A549 (cell line): ENCODE results near the gene TMPRSS11F. TPM values are rescaled to one million over a fixed set of nuclear protein-coding genes. Genes with fewer than 3 reads are reported as not detected.

Experiments
- ATAC-seq, 2 experiments: fragments of 200-7000 bp in 1 of 2; fragments of >200 bp in 1 of 2; cut with Nextera tagmentation in 1 of 2; cut with Tn5 transposase in 1 of 2; 3 replicates each; pipeline versions ENCODE4 v1.8.0 to v1.9.1; 2018 to 2020; ENCODE audit warnings: mild to moderate bottlenecking in 1 of 2, moderate library complexity in 1 of 2
- CTCF ChIA-PET: fragments of 300-600 bp; sonication (Branson Sonifier 250); formaldehyde crosslinking; extraction: SDS; loops from one replicate; lab custom pipeline; 2021; ENCODE audit warnings: antibody characterized with exemption, inconsistent platforms; lab: Yijun Ruan, JAX
- POLR2A ChIA-PET: fragments of 350-600 bp; formaldehyde crosslinking; extraction: SDS; loops from one replicate; lab custom pipeline; 2021; ENCODE audit warnings: antibody characterized with exemption, inconsistent platforms; lab: Yijun Ruan, JAX
- DNase-seq, 2 experiments: peaks; one replicate each; pipeline versions ENCODE4 v3.0.0 to v3.0.0-alpha.2; 2011 to 2016; ENCODE audit warnings: low read depth in 1 of 2, low spot score in 1 of 2
- FAIRE-seq: peaks from 2 replicates; lab custom pipeline; 2011; peaks lifted over from hg19 to GRCh38; lab: Jason Lieb, UNC
- H3K27ac ChIP-seq, 2 experiments: fragments of >200 bp; sonication (Bioruptor Twin); formaldehyde crosslinking; 3 replicates each; pipeline ENCODE4 v1.5.1; 2016 to 2017
- H3K4me1 ChIP-seq: fragments of >200 bp; sonication (Bioruptor Twin); formaldehyde crosslinking; 3 replicates; pipeline ENCODE4 v1.6.1; 2016
- H3K4me2 ChIP-seq: fragments of >200 bp; sonication (Bioruptor Twin); formaldehyde crosslinking; 3 replicates; pipeline ENCODE4 v1.6.1; 2016
- H3K4me3 ChIP-seq: fragments of >200 bp; sonication (Bioruptor Twin); formaldehyde crosslinking; 3 replicates; pipeline ENCODE4 v1.5.1; 2016
- H3K9me3 ChIP-seq: fragments of >200 bp; sonication (Bioruptor Twin); formaldehyde crosslinking; 3 replicates; pipeline ENCODE4 v1.6.1; 2016
- CBX2 ChIP-seq: fragments of 200-600 bp; sonication (generic); IDR thresholded peaks from 2 replicates; pipeline ENCODE4 v1.6.1; 2016; ENCODE audit warnings: low read depth, mild to moderate bottlenecking, borderline replicate concordance
- CBX8 ChIP-seq: fragments of 200-600 bp; sonication (generic); IDR thresholded peaks from 2 replicates; pipeline ENCODE4 v1.6.1; 2016
- CHD4 ChIP-seq: fragments of 200-600 bp; sonication (generic); IDR thresholded peaks from 2 replicates; pipeline ENCODE4 v1.6.1; 2016; ENCODE audit warnings: antibody characterized with exemption, mild to moderate bottlenecking, borderline replicate concordance
- FOSB ChIP-seq: fragments of 250-450 bp; sonication (Bioruptor Pico); IDR thresholded peaks from 2 replicates; pipeline ENCODE4 v1.5.0; 2020; ENCODE audit warnings: mild to moderate bottlenecking, moderate library complexity
- FOXS1 ChIP-seq: fragments of 250-450 bp; sonication (Bioruptor Pico); IDR thresholded peaks from 2 replicates; pipeline ENCODE4 v1.5.0; 2020; ENCODE audit warnings: mild to moderate bottlenecking, moderate library complexity
- HOXB5 ChIP-seq: fragments of 250-450 bp; sonication (Bioruptor Pico); IDR thresholded peaks from 2 replicates; pipeline ENCODE4 v1.5.0; 2020; ENCODE audit warnings: mild to moderate bottlenecking, moderate library complexity
- JUNB ChIP-seq: fragments of >200 bp; sonication (Bioruptor Twin); formaldehyde crosslinking; IDR thresholded peaks from 2 replicates; pipeline ENCODE4 v1.6.1; 2016
- MYC ChIP-seq: IDR thresholded peaks from 2 replicates; pipeline ENCODE4 v1.6.1; 2012; ENCODE audit warnings: mild to moderate bottlenecking, inconsistent platforms, low read length, improper control_type of control experiment, borderline replicate concordance
- NPAS2 ChIP-seq: fragments of 250-450 bp; sonication (Bioruptor Pico); IDR thresholded peaks from 2 replicates; pipeline ENCODE4 v1.8.0; 2022; ENCODE audit warnings: mild to moderate bottlenecking, moderate library complexity, borderline replicate concordance
- NR3C1 ChIP-seq: fragments of >200 bp; sonication (Bioruptor Twin); formaldehyde crosslinking; IDR thresholded peaks from 3 replicates; pipeline ENCODE4 v1.6.1; 2017
- POLR2A ChIP-seq: IDR thresholded peaks from 2 replicates; pipeline ENCODE4 v1.6.1; 2012; ENCODE audit warnings: mild to moderate bottlenecking, low read length
- RNF2 ChIP-seq: fragments of 200-600 bp; sonication (generic); IDR thresholded peaks from 2 replicates; pipeline ENCODE4 v1.6.1; 2016; ENCODE audit warnings: low read depth, mild to moderate bottlenecking, antibody characterized with exemption, moderate library complexity, borderline replicate concordance
- SREBF2 ChIP-seq: fragments of 450-650 bp; IDR thresholded peaks from 2 replicates; pipeline ENCODE4 v1.6.1; 2014; ENCODE audit warnings: mild to moderate bottlenecking, moderate library complexity
- ZFP36 ChIP-seq: fragments of 450-650 bp; IDR thresholded peaks from 2 replicates; pipeline ENCODE4 v1.6.1; 2014; ENCODE audit warnings: borderline replicate concordance; ENCODE audit not compliant: partially characterized antibody
- WGBS: methylation state at CpG from one replicate; pipeline ENCODE4 v1.1.6; 2017; ENCODE audit errors: missing lambda C conversion rate; 5-methylcytosine and 5-hydroxymethylcytosine counted together
- polyA plus RNA-seq, 4 experiments: library from polyadenylated mRNA; depleted of rRNA in 3 of 4; stranded (reverse); fragments of >200 nt; fragmentation: RNase III in 1 of 4; extraction: RNeasy Plus Mini Kit Qiagen cat#74134 plus additional on column Dnase treatment in 1 of 4; gene quantifications; 2 replicates in 3 of 4; 3 replicates in 1 of 4; pipeline ENCODE4 v1.2.3, GENCODE V29; 2011 to 2017
- TF ChIP-seq, protein P1 (sequence below): IDR thresholded peaks from 2 replicates; pipeline ENCODE4 v1.6.1; 2012
- TF ChIP-seq, protein P2 (sequence below): IDR thresholded peaks from 2 replicates; pipeline ENCODE4 v1.6.1; 2012; ENCODE audit warnings: low read depth, borderline replicate concordance
- TF ChIP-seq, protein P3 (sequence below): fragments of 250-450 bp; sonication (Bioruptor Pico); IDR thresholded peaks from 2 replicates; pipeline ENCODE4 v1.5.0; 2021; ENCODE audit warnings: mild to moderate bottlenecking, moderate library complexity, borderline replicate concordance
- TF ChIP-seq, protein P4 (sequence below): fragments of >200 bp; sonication (Bioruptor Twin); formaldehyde crosslinking; IDR thresholded peaks from 2 replicates; pipeline ENCODE4 v1.6.1; 2016
- TF ChIP-seq, protein P5 (sequence below): IDR thresholded peaks from 2 replicates; pipeline ENCODE4 v1.6.1; 2012

Gene TMPRSS11F
- polyA plus RNA-seq, 2 of the 4 experiments (the other 2 are of a cell fraction): not detected

DNA sequence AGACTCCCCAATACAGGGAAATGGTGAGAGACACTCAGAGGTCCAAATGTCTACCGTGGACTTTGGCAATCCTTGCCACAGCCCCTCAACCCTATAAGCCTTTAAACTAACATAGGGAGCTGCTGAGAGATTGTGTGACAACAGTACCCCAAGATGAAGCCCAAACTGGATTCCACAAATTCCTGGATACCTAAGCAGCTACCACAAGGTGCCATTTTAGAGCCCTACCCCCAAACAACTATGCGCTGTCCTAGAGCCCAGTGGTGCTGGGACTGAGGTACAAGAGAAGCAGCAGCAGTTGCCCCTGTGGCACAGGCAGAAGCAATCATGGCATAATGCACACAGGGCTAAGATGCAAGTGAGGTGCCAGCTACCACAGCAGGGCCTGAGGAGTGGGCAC, 2.7 kb upstream of the TMPRSS11F start (continued):
- TF ChIP-seq NPAS2 (CRISPR knock-in tag) (no peak), RNF2 (no peak)
- TF ChIP-seq, protein P1, sequence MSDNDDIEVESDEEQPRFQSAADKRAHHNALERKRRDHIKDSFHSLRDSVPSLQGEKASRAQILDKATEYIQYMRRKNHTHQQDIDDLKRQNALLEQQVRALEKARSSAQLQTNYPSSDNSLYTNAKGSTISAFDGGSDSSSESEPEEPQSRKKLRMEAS: no peak
- TF ChIP-seq, protein P2, sequence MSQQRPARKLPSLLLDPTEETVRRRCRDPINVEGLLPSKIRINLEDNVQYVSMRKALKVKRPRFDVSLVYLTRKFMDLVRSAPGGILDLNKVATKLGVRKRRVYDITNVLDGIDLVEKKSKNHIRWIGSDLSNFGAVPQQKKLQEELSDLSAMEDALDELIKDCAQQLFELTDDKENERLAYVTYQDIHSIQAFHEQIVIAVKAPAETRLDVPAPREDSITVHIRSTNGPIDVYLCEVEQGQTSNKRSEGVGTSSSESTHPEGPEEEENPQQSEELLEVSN: no peak
- TF ChIP-seq, all 56 proteins: peak for 0

DNA sequence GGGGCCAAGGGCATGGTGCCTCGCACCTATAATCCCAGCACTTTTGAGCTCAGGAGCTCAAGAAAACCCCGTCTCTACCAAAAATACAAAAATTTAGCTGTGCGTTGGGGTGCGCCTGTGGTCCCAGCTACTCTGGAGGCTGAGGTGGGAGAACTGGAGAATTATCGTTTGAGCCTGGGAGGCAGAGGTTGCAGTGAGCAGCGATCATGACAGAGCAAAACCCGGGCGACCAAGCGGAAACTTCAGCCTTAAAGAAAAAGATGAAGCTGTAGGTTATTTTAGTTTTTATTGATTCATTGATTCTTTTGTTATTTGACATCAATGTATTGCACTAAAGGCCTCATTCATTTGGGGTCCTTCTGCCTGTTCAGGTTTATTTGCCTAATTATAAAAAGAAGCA, 5.4 kb downstream of the TMPRSS11F start:
- Histone ChIP-seq H3K27ac (no peak overlapping the region), H3K4me2 (no peak overlapping the region), H3K9me3 (no peaks in the 10 kb centered on the region), H3K4me1 (no peaks in the 10 kb centered on the region), H3K4me3 (no peak overlapping the region)
- ATAC-seq (no peak), FAIRE-seq (no peak), DNase-seq (no peak)
- 77% methylated on average over 9 of the region's 9 CpGs for WGBS
- POLR2A ChIA-PET: no interaction called here
- TF ChIP-seq CBX8 (no peak), MYC (no peak), FOXS1 (no peak), FOSB (no peak), JUNB (no peak), HOXB5 (CRISPR knock-in tag) (no peak), CHD4 (no peak)
- TF ChIP-seq, protein P3, sequence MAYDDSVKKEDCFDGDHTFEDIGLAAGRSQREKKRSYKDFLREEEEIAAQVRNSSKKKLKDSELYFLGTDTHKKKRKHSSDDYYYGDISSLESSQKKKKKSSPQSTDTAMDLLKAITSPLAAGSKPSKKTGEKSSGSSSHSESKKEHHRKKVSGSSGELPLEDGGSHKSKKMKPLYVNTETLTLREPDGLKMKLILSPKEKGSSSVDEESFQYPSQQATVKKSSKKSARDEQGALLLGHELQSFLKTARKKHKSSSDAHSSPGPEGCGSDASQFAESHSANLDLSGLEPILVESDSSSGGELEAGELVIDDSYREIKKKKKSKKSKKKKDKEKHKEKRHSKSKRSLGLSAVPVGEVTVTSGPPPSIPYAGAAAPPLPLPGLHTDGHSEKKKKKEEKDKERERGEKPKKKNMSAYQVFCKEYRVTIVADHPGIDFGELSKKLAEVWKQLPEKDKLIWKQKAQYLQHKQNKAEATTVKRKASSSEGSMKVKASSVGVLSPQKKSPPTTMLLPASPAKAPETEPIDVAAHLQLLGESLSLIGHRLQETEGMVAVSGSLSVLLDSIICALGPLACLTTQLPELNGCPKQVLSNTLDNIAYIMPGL: no peak
- TF ChIP-seq, protein P4, sequence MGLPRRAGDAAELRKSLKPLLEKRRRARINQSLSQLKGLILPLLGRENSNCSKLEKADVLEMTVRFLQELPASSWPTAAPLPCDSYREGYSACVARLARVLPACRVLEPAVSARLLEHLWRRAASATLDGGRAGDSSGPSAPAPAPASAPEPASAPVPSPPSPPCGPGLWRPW: no peak
- CTCF ChIA-PET: no interaction called here

DNA sequence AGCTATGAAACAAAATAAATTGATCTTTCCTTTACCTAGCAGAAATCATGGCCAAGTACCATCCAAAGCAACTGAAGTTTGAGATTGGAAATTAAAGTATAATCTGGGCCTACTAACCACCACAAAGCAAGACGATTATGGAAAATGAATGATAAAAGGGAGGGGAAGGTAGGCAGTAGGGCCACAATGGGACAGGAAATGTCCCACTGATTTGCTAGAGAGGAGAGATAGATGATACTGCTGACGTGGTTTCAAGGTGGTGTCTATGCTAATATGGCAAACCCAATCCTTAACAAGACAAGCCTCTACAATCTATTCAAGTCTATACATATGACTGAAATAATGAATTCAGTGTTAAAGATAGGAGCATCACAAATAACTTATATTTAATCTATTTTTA, 6.1 kb downstream of the TMPRSS11F start:
- FAIRE-seq (no peak), ATAC-seq (no peak), DNase-seq (no peak)
- Histone ChIP-seq H3K9me3 (no peaks in the 10 kb centered on the region), H3K4me2 (no peak overlapping the region), H3K4me1 (no peaks in the 10 kb centered on the region), H3K4me3 (no peak overlapping the region), H3K27ac (no peak overlapping the region)
- ChIA-PET CTCF (no interaction called here), POLR2A (no interaction called here)
- TF ChIP-seq NR3C1 (no peak), ZFP36 (no peak), CBX2 (no peak)
- WGBS: 30% methylated on average over 2 of the region's 2 CpGs

DNA sequence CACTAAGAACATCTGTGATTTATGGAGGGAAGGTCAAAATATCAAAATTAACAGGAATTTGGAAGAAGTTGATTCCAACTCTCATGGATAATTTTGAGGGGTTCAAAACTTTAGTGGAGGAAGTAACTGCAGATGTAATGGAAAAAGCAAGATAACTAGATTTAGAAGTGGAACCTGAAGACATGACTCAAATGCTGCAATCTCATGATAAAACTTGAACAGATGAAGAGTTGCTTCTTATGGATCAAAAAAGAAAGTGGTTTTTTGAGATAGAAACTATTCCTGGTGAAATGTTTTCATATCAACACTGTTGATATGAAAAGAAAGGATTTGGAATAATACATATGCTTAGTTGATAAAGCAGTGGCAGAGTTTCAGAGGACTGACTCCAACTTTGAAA, 9.7 kb downstream of the TMPRSS11F start:
- Histone ChIP-seq H3K4me1 (no peaks in the 10 kb centered on the region), H3K4me3 (no peak overlapping the region), H3K9me3 (no peaks in the 10 kb centered on the region)
- FAIRE-seq: no peak
- ChIA-PET POLR2A (no interaction called here), CTCF (no interaction called here)
- no peak for TF ChIP-seq SREBF2
- TF ChIP-seq HOXB5 (CRISPR knock-in tag): no peak
- TF ChIP-seq POLR2A: no peak
- TF ChIP-seq, protein P5, sequence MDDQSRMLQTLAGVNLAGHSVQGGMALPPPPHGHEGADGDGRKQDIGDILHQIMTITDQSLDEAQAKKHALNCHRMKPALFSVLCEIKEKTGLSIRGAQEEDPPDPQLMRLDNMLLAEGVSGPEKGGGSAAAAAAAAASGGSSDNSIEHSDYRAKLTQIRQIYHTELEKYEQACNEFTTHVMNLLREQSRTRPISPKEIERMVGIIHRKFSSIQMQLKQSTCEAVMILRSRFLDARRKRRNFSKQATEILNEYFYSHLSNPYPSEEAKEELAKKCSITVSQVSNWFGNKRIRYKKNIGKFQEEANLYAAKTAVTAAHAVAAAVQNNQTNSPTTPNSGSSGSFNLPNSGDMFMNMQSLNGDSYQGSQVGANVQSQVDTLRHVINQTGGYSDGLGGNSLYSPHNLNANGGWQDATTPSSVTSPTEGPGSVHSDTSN: no peak
- TF ChIP-seq, all 56 proteins: peak for 0
- H3K27ac ChIP-seq: no peak overlapping the region
- DNase-seq (no peak), ATAC-seq (no peak)
- H3K4me2 ChIP-seq: no peak overlapping the region
